Adipocyte (in vitro differentiated cells): ENCODE results near the gene DNAH10.
"Not testable (repeated sequence)": the region's sequence is repeated elsewhere in the genome, so short reads cannot be mapped to it uniquely, and the experiment has no call there.

Experiments
- DNase-seq: peaks from one replicate; pipeline ENCODE4 v3.0.0-alpha.2; 2015; ENCODE audit warnings: low read depth
- H3K27me3 ChIP-seq: replicated peaks from 2 replicates; pipeline ENCODE4 v1.7.0; 2013; ENCODE audit warnings: mild to moderate bottlenecking, low read length, moderate library complexity; ENCODE audit not compliant: control insufficient read depth, insufficient read depth
- H3K36me3 ChIP-seq: 2 replicates; pipeline ENCODE4 v1.7.0; 2013; ENCODE audit warnings: low read length, mild to moderate bottlenecking, moderate library complexity; ENCODE audit not compliant: control insufficient read depth, insufficient read depth, severe bottlenecking
- H3K4me1 ChIP-seq: 2 replicates; pipeline ENCODE4 v1.7.0; 2013; ENCODE audit warnings: mild to moderate bottlenecking, low read length, moderate library complexity; ENCODE audit not compliant: control insufficient read depth, insufficient read depth
- H3K4me3 ChIP-seq: 2 replicates; pipeline ENCODE4 v1.7.0; 2013; ENCODE audit warnings: mild to moderate bottlenecking, low read length, moderate library complexity
- H3K9ac ChIP-seq: 2 replicates; pipeline ENCODE4 v1.7.0; 2013; ENCODE audit warnings: mild to moderate bottlenecking, low read length, moderate library complexity
- H3K9me3 ChIP-seq: 2 replicates; pipeline ENCODE4 v1.7.0; 2013; ENCODE audit warnings: mild to moderate bottlenecking, low read length, moderate library complexity; ENCODE audit not compliant: control insufficient read depth

Gene DNAH10

DNA sequence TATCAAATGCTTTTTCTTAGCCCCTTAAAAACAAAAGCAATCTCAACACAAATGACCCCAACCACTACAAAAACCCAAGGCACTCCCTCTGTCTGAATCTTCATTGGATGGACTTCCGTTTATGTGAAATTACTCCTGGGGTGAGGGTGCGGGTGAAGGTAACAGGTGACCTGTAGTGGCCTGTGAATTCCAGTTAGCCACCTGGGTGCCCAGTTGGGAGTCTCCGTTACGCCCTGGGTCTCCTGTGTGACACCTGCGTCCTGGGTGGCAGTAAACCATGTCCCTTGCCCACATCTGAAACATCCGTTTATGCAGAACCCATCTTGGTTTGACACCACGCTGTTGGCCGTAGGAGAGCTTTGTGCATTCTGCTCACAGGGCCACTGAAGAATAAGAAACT is 148.0 kb downstream of the DNAH10 start:
- no peak overlapping the region for H3K4me3 ChIP-seq
- no peaks in the 10 kb centered on the region for H3K9me3 ChIP-seq
- H3K36me3 ChIP-seq, result no peaks in the 10 kb centered on the region
- DNase-seq, result no peak
- peaks cover 8% of the 10 kb centered on the region for H3K4me1 ChIP-seq
- H3K27me3 ChIP-seq, result peaks cover 15% of the 10 kb centered on the region
- H3K9ac ChIP-seq, result no peak overlapping the region

DNA sequence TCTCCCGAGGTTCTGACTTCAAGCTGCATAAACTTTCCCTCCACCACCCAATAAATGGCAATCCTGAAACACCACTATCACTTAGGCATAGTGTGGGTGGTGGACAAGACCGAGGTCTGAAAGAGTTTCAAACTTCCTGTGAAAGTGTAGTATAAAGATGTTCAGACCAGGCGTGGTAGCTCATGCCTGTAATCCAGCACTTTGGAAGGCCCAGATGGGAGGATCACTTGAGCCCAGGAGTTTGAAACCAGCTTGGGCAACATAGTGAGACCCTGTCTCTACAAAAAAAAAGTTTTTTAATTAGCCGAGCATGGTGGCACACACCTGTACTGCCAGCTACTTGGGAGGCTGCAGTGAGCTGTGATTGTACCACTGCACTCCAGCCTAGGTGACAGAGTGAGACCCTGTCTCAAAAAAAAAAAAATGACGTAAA is 148.7 kb downstream of the DNAH10 start:
- Histone ChIP-seq H3K4me3 (no peak overlapping the region), H3K27me3 (peaks cover 15% of the 10 kb centered on the region), H3K36me3 (no peaks in the 10 kb centered on the region), H3K9ac (no peak overlapping the region), H3K4me1 (peaks cover 4% of the 10 kb centered on the region), H3K9me3 (no peaks in the 10 kb centered on the region)
- no peak for DNase-seq

- DNase-seq, H3K4me1 ChIP-seq, H3K9ac ChIP-seq, H3K36me3 ChIP-seq, H3K9me3 ChIP-seq, H3K4me3 ChIP-seq: not testable (repeated sequence)
- H3K27me3 ChIP-seq, result peaks cover 24% of the 10 kb centered on the region
These were observed 149.7 kb downstream of the DNAH10 start for GRCh38 chr12:123911672-123912409.

GRCh38 chr12:123912415-123913380 is 150.6 kb downstream of the DNAH10 start:
- no peak for DNase-seq
- peaks cover 24% of the 10 kb centered on the region for H3K27me3 ChIP-seq

DNA sequence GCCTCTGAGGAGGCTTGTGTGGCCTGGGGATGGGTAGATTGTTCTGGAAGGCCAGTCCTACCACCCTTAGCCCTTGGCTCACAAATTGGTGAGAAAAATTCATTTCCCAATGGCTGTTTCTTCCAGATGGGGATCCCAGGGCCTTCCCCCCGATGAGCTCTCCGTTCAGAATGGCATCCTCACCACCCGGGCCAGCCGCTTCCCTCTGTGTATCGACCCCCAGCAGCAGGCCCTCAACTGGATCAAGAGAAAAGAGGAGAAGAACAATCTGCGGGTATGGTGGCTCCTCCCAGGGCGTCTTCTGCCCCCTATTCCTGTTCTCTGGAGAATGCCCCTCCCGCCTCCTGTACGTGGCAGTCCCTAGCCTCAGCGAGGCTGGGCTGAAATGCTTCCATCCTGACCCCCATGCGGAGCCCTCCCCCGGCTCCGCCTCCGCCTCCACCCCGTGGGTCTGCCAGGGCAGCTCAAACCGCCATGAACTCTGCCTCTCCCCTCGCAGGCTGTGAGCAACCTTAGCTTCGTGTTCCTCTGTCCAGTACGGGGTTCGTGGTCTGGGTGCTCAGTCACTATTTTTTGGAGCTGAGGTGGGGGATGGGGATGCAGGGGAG is 152.7 kb downstream of the DNAH10 start:
- Histone ChIP-seq H3K27me3 (peaks cover 24% of the 10 kb centered on the region), H3K4me3 (no peak overlapping the region), H3K36me3 (no peaks in the 10 kb centered on the region), H3K9ac (no peak overlapping the region), H3K4me1 (no peaks in the 10 kb centered on the region), H3K9me3 (no peaks in the 10 kb centered on the region)
- DNase-seq, result no peak

More at GRCh38 chr12:123912415-123913380, 150.6 kb downstream of the DNAH10 start:
- Histone ChIP-seq H3K36me3 (no peaks in the 10 kb centered on the region), H3K9ac (no peak overlapping the region), H3K4me3 (no peak overlapping the region), H3K9me3 (no peaks in the 10 kb centered on the region), H3K4me1 (peaks cover under 1% of the 10 kb centered on the region)

DNA sequence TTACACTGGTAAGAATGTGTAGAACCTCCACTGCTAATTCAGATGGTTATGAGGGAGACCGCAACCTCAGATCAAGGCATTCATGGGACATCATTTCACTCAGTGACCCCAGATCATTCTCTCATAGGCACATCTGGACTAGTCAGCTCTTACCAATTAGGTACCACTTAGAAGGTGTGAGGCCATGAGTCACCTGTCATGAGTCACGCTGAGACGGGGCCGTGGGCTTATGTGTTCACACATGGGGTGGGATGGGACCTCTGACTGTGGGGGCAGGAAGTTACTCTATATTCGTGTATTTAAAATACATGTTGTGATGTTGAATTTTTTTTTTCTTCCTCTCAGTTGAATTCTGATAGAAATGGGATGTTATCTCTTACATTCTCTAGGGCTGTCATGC is 154.6 kb downstream of the DNAH10 start:
- Histone ChIP-seq H3K36me3 (no peaks in the 10 kb centered on the region), H3K9ac (no peak overlapping the region), H3K9me3 (no peaks in the 10 kb centered on the region), H3K4me3 (no peak overlapping the region), H3K27me3 (peaks cover 24% of the 10 kb centered on the region), H3K4me1 (no peaks in the 10 kb centered on the region)
- no peak for DNase-seq

GRCh38 chr12:123917337-123917850 is 155.3 kb downstream of the DNAH10 start:
- Histone ChIP-seq H3K9me3 (no peaks in the 10 kb centered on the region), H3K4me3 (no peak overlapping the region), H3K9ac (no peak overlapping the region), H3K27me3 (peaks cover 24% of the 10 kb centered on the region), H3K36me3 (no peaks in the 10 kb centered on the region), H3K4me1 (no peaks in the 10 kb centered on the region)
- DNase-seq, result no peak

- Histone ChIP-seq H3K36me3 (no peaks in the 10 kb centered on the region), H3K4me1 (no peaks in the 10 kb centered on the region), H3K9me3 (no peaks in the 10 kb centered on the region), H3K27me3 (peaks cover 9% of the 10 kb centered on the region), H3K4me3 (no peak overlapping the region), H3K9ac (no peak overlapping the region)
- peak; percentile 31 for DNase-seq
These were observed 157.9 kb downstream of the DNAH10 start for GRCh38 chr12:123919980-123920360.

GRCh38 chr12:123923038-123923437 is 160.9 kb downstream of the DNAH10 start:
- H3K27me3 ChIP-seq, result no peaks in the 10 kb centered on the region
- no peaks in the 10 kb centered on the region for H3K36me3 ChIP-seq
- no peaks in the 10 kb centered on the region for H3K4me1 ChIP-seq
- H3K4me3 ChIP-seq, result no peak overlapping the region
- DNase-seq, result no peak
- H3K9me3 ChIP-seq, result no peaks in the 10 kb centered on the region
- no peak overlapping the region for H3K9ac ChIP-seq

DNA sequence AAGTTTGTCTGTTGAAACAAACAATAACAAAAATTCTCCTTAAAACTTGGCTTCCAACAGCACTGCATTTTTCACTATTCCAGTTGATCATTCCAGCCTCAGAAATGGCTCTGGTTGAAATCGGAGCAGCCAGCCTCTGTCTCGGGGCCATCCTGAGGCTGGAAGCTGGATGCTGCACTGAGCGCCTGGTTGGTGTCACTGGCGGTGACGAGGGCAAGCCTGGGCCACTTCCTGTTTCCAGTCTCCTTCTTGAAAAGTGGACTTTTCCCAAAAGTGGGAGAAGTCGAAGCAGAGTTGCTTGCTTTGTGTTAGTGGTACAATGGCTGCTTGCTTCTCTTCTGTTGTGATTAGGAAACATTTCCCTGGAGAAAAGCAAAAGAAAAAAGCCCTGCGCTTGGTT is 161.8 kb downstream of the DNAH10 start:
- Histone ChIP-seq H3K9ac (no peak overlapping the region), H3K4me3 (no peak overlapping the region), H3K9me3 (no peaks in the 10 kb centered on the region), H3K27me3 (no peaks in the 10 kb centered on the region), H3K36me3 (no peaks in the 10 kb centered on the region), H3K4me1 (no peaks in the 10 kb centered on the region)
- DNase-seq, result no peak

DNA sequence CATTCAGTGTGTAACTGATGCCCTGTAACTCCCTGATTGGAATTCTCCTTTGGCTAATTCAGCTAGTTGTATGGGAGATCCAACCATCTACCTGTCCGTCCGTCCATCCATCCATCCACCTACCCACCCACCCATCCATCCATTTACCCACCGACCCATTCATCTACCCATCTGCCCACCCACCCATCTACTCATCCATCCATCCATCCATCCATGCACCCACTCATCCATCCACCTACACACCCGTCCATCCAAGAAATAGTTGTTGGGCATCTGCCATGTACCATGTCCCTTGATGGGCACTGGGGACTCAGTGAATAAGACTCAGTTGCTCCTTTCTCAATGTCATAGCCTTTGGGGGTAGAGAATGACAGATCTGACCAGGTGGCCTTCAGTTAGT is 162.4 kb downstream of the DNAH10 start:
- Histone ChIP-seq H3K9ac (no peak overlapping the region), H3K36me3 (no peaks in the 10 kb centered on the region), H3K27me3 (no peaks in the 10 kb centered on the region)

More for the DNA sequence above, 162.4 kb downstream of the DNAH10 start:
- DNase-seq, result no peak
- Histone ChIP-seq H3K4me1 (no peaks in the 10 kb centered on the region), H3K4me3 (no peak overlapping the region), H3K9me3 (no peaks in the 10 kb centered on the region)
